HG03025 (cell line): Measurements from ENCODE around the gene TES.

Experiments
- ATAC-seq: cut with Tn5 transposase; IDR thresholded peaks from one replicate; pipeline ENCODE4 v1.9.1; 2021; ENCODE audit warnings: mild to moderate bottlenecking, moderate library complexity; ENCODE audit not compliant: unreplicated experiment, low FRiP score

The TES gene

DNA sequence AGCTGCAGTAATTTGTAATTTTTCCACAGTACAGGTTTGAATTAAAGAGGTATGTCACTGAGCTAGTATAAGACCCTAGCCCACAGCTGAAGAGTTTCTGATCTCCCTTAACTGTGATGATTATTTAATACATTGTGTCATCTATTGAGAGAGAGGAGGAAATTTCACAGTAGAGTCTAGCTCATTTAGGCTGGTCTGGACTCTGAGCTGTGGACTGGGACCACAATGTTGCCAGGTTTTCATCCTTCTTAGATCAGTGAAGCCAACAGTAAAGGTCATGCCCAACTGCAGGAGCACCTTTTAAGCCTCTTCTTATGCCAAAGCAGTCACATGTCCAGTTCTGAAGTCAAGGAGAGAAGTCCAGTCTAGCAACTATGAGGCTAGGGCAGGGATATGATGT lies 8.9 kb downstream of the TES start:
- no peak for ATAC-seq

DNA sequence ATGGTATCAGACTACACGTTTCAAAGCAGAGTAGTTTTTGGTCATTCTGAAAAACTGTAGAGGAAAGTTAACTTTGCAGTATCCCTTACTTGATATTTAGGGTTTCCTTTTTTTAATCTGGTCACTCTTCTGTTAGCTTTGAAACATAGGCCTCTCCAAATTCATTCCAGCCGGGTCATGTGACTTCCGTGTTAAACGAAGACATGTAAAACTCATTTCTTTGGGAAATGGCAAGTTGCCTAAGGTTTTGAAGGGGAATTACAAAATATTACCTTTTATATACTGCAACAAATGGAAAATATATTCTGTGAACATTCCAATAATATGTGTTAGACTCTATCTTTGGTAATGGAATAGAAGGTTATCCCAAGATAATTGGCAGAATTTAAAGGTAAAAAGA lies 9.5 kb downstream of the TES start:
- no peak for ATAC-seq

DNA sequence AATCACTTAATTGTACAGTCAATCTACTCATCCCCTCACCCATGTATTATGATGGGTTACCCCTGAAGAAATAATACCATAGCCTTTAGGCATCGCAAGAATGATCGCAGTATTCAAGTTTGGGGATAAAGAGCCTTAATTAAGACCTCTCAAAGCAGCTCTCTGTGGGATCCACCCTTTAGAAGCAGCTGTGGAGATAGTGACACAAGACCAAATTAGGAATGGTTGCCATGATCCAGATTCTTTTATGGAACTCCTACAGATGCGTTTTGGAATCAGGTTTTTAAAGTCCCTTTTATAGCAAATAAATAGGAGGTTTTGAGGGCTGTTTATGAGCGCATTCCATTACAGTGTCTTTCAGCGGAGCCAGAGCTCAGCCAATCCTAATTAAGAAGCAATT lies 12.2 kb downstream of the TES start:
- no peak for ATAC-seq

DNA sequence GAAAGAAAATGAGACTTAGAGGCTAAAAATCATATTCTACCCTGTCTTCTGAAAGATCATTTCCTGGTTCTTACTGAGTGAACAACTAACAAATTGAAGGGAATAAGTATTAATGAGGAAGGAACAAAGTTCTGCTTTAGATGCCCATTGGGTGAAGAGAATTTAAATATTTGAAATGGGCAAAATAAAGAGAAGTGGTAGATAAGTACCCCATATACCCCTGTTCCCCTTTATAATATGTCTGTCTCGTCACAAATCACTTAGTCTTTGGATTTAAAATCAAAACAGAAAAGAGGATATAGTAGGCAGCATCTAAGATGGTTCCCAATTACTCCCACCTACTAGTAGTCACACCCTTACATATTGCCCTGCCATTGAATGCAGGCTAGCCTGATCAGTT lies 13.2 kb downstream of the TES start:
- no peak for ATAC-seq

DNA sequence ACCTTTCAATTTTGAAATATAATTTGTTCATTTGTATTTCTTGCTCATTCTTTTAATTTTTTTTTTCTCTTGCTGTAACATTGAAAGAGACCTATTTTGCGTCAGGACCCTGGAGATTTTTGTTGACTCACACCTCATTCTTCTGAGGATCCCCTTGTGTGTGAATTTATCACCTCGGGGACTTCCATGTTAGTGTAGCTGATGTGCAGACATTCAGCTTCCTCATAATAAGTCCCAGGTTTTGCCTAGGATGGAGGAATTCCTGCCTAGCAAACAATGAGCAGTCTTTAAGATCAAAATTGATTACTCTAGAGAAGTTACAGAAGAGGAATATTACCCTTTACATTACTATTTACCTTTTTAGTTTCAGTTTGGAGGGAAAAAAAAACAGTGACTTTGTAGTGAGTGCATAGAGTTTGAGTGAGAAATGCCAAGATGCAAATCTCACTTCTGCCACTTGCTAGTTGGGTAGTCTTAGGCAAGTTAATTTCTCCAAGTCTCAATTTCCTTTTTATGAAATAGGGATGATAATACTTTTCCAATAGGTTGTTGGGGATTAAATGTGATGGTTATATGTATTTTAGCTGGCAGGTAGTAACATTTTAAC lies 14.3 kb downstream of the TES start:
- peak; percentile 38 for ATAC-seq

DNA sequence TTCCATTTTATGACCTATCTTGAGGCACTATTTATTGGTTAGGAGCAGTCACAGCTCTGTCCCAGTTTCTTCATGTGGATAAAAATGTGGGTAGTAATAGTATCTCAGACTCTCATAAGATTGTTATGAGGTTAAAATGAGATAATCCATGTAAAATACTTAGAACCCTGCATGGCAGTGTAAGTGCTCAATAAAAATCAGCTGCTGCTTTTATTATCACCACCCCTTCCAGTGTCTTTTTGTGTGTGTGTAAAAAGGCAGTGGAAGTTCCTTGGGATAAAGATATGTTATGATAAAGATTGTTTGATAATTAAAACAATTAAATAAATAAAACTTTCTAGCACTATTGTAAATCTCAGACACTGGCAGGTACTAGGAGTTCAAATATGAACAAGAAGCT lies 15.5 kb downstream of the TES start:
- ATAC-seq: no peak

DNA sequence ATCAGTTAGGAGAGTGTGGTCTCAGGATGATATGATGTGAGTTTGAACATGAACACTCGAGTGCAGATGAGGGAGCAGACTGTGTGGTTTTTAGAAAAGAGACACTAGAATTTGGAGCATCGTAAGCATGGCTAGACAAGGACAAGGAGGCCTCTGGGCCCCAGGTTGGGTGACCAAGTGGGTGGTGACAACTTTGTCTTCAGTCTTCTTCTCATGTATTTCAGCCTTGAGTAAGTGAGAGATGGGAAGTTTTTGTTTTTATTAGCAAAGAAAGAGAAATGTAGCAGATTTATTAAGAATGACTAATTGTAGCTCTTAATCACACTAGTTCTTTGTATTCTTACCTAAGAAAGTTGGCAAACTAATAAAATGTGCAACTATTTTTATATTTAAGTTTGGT lies 16.3 kb downstream of the TES start:
- no peak for ATAC-seq

DNA sequence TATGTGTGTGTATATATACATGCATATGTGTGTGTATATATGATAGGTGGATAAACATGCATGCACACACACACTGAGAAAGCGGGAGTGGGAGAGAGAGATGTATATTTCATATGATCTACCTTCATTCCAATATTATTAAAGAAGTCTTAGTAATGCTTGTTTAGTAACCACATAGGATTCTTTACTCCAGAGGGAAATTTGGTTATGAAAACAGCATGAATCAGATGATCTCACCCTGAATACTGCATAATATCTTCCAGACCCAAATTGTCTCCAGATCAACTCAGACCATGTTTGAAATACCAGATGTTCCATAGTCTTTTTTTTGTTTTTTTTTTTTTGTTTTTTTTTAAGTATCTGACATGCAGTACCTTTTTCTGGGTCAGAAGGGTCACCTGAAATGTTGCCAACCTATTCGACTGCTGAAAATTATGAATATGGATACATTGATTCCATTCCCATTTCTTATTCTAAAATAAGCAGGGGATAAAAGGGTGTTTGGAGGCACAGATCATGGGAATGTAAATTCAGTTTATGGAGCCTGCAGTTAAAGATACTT lies 17.4 kb downstream of the TES start:
- ATAC-seq: no peak

DNA sequence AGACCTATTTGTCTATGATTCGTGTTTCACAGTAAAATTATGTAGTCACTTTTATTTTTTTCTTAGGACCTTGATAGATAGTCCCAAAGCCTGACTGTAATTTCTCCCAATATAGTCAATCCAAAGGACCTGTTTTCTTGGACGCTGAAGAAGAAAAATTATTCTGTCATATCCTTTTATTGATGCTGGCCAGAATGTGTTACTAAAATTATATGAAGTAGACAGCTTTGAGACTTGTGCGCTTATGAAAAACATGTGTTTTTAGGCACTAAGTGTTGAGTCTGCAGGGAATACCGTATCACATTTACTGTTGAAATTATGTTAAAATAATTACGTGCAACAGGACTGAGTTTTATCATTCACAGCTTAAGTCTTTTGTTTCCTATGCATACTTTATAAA lies 17.9 kb downstream of the TES start:
- no peak for ATAC-seq

DNA sequence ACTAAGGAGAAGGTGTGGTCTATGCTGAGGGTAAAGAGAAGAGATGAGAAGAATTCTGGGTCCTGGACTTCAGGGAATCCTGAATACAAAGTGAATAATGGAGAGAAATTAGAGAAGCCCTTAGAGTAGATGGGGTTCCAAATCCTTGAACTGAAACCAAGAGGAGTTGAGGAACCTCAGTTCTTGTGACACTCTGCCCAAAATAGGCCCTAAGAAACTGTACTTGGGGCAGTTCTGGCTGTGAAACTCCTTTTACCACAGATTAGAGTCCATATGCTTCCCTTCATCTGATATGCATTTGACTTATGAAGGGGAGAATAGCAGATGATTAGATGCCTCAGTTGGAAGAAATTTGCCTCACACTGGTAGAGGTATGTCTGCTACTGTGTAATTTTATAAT lies 19.0 kb downstream of the TES start:
- ATAC-seq: peak; percentile 56

DNA sequence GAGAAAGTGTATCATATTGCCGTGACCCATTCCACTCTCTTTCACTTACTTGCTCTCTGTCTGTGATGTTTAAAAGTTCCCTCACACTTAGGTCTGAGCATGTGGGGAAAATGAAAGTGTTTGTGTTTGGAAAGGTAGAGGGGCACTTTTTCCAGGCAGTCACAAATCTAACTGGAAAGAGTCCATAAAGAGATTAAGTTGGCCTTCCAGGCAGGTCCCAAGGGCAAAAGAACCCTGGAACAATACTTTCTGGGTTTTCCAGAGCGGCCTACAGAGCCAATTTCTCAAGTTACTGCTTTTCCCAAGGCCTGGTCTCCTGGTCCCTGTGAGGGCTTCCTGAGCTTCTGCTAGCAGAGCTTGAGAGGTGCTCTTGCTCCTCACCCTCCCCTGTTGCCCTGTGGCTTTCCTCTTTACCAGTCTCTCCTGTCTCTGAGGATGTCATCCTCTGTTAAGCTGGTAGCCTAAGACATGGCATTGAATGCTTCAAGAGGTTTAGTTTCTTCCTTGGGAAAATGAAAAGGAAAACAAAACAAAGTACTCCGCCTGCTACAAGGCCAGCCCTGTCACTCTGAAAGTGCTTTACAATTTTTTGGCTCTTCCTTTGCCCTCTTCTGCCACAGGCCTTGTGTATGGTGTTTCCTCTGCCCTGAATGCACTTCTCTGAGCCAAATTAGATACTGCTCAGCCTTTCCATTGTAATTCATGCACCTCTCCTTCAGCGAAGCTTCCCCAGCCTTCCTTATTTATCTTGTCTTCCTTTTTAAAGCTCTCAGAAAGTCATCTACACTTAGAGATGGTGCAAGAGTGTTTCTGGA lies 20.1 kb downstream of the TES start:
- ATAC-seq: no peak

DNA sequence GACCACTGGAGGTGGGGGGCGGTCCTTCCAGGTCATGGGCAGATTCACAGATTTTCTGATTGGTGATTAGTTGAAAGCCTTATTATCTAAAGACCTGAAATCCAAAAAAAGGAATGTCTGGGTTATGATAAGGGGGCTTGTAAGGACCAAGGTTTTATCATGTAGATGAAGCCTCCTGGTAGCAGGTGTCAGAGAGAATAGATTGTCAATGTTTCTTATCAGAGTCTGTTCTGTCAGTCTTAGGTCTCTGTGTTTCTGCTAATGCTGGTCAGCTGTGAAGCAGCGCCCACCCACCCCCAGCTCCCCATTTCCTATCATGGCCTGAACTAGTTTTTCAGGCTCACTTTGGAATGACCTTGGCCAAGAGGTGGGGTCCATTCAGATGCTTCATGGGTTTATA lies 21.2 kb downstream of the TES start:
- no peak for ATAC-seq

DNA sequence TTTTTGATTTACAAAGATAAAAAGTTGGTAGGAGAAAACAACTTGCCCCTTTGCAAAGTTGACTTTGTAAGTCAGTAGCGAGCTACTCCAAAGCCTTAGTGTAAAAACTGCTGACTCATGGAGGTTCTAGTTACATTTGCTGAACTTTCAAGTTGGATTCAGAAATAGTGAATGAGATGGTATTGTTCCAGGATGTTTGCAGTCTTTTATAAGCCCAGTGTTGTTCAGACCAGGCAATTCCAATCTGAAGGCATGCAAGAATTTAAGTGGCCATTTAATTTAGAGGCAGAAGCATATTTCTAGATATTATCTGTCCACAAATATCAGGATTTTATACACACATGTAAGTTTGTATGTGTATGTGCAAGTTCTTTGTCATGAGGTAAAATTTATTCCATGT lies 21.6 kb downstream of the TES start:
- no peak for ATAC-seq

DNA sequence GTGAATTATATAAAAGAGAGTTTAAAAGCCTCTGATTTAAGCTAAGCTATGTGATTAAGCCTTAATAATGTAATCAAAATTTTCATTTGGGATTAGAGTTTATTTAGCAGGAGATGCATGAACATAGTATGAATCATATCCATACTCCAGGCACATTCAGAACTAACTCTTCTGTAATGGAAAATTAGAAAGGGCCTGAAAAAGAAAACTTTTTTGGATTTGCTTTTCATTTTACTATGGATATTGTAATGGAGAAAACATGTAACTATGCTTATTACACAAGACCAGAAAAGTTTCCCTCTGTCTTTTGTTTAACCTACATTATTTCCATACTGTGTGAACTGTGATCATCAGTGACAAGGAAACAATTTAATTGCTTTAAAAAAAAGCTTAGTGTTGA lies 22.0 kb downstream of the TES start:
- ATAC-seq: no peak

DNA sequence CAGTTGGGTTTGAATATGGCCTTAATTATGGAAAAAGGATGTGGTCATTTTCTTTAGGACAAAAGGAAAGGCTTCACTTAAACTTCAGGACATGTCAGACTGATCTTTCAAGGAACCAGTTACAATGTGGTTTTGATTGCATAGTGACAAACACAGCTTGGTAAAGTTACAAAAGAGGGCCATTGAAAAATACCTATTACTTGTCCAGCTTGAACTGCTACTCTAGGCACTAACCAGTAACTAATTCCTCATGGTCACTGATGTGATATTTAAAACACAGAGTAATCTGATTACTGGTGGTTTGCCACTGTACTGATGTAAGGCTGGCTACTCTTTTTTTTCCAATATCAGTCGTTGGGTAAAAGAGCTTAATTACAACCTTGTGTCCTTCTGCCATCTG lies 22.6 kb downstream of the TES start:
- no peak for ATAC-seq

DNA sequence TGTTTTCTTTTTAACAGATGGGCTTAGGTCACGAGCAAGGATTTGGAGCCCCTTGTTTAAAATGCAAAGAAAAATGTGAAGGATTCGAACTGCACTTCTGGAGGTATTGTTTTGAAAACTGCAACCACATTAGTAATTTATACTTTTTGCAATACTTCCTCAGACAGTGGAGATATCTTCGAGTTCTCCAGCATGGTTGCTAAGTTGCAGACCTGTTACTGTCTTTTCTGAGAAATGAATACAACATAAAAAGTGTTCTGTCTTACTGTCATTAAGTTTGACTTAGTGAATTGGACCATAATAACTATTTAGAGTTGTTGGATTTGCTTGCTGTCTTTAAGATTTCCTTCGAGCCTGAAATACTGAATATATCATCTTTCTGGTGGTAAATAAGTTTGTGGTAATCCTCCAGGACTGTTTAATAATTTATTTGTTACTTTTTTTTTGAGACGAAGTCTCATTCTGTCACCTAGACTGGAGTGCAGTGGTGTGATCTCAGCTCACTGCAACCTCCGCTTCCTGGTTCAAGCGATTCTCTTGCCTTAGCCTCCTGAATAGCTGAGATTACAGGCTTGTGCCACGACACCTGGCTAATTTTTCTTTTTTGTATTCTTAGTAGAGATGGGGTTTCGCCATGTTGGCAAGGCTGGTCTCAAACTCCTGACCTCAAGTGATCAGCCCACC lies 24.3 kb downstream of the TES start:
- ATAC-seq: no peak

DNA sequence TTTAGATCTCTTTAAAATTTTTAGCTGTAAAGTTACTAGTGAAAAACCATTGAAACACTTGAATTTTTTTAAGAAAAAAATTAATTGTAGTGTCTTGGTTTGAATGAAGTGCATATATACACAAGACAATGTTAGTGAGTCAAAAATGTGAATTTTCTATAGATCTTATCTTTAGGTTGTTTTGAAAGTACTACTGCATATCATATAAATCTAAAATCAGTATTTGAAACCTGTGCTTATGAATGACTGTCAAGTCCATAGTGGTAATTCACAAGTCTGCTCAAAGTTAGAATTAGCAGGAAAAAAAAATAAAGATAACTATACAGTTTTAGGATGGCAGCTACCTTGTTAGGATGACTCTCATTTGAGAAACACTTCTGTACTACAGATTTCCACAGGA lies 25.0 kb downstream of the TES start:
- ATAC-seq: no peak

DNA sequence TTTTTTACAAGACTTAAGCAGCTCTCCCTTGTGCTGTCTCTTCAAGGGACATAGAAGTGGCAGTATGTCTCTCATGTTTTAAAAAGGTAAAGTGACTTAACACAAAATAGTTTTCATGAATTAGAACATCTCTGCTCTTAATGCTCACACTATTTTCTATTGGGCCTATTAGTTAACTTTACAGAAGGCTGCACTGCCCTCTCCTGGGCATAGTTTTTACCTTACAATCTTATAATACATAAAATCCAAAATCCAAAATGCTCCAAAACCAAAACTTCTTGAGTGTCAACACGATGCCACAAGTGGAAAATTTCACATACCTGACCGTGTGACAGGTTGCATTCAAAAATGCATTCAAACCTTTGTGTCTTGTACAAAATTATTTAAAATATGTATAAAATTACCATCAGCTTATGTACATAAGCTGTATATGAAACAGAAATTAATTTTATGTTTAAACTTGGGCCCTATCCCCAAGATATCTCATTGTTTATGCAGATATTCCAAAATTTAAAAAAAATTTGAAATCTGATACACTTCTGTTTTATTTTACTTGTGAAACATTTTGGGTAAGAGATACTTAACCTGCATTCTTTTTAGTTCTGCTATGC lies 25.8 kb downstream of the TES start:
- ATAC-seq: no peak

DNA sequence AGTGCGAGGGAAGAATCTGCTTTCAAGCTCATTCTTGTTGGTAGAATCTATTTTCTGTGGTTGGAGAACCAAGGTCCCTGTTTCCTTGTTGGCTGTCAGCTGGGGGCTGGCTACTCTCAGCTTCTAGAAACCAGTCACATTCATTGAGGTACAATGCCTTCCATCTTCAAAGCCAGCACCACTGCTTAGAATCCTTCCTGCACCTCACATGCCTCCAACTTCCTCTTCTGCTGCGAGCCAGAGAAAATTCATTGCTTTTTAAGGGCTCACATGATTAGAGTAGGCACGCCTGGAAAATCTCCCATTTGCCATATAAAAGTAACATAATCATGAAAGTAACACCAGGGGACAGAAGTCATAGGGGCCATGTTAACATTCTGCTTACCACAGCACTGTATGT lies 28.7 kb downstream of the TES start:
- ATAC-seq: no peak

DNA sequence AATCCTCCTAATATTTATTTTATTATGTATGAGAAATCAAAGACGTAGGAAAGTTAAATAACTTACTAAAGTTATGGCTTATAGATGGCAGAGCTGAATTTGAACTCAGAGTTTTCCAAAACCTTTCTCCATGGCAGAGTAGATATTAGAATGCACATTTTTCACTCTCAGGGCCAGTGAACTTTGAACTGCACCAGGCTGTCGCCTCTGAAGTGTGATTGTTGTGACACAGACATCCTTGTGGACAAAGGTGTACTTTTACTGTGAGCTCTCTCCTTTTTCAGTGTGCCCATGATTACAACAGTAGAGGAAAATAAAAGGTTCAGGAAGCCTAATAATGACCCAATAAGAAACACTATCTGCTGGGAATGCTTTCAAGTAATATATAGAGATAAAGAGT lies 29.1 kb downstream of the TES start:
- no peak for ATAC-seq

DNA sequence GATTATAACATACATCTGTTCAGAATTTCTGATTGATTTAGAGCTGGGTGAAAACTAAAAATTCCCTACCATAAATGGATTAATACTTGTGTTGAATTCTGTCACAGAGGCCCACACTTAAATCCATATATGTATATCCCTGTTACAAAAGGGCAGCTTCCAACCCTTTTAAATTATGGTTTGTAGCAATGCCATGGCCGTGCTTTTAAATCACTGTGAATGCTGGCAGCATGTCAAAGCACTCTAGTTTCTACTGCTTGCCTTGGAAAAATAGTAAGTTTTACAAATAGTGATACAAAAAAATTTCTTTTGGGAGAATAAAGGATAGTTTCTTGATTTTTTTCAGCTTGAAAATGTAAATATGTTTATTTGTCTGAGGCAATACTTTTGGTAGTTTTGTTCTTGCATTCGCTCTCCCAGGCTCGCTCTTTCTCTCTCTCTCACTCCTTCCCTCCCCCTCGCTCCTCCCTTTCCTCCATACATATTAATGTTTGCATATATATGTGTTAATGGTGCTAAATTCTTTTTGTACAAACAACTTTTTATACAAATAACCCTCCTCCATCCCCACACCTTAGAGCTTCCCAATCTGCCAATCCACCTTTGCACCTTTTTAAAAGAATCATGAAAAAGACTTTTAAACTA lies 29.8 kb downstream of the TES start:
- ATAC-seq: no peak
